ENCODE data around the gene SLX4IP. TPM values are rescaled to one million over a fixed set of nuclear protein-coding genes. Genes with fewer than 3 reads are reported as not detected.

Gene SLX4IP
- total RNA-seq, 2 experiments from 2014 or later, result 1.6 to 1.8 TPM

GRCh38 chr20:10531848-10532247, 96.7 kb downstream of the SLX4IP start:
- Histone ChIP-seq H3K9me3 (ENCODE audit: control insufficient read depth in 1 of 2, insufficient read depth in 1 of 2, low read length in 2 of 2) (no peaks in the 10 kb centered on the region), H3K4me3 (ENCODE audit: low read length) (no peak overlapping the region), H3K27ac (ENCODE audit: low read depth in 1 of 2, low read length in 2 of 2) (no peak overlapping the region), H3K27me3 (ENCODE audit: control insufficient read depth in 1 of 2, insufficient read depth in 2 of 2, low read length in 2 of 2) (no peaks in the 10 kb centered on the region), H3K4me1 (ENCODE audit: insufficient read depth, low read length) (no peaks in the 10 kb centered on the region), H3K36me3 (ENCODE audit: insufficient read depth, low read length) (no peaks in the 10 kb centered on the region)
- H3K27ac Mint-ChIP-seq, result no peak overlapping the region
- DNase-seq (no peak), ATAC-seq (ENCODE audit: poor library complexity) (no peak)
- H3K9me3 Mint-ChIP-seq, result no peaks in the 10 kb centered on the region
- intact Hi-C loops (cut with DNase I, micrococcal nuclease), result no loop called here
- H3K4me1 Mint-ChIP-seq (ENCODE audit: low read depth), result no peaks in the 10 kb centered on the region
- H3K27me3 Mint-ChIP-seq, result no peaks in the 10 kb centered on the region
- H3K36me3 Mint-ChIP-seq (ENCODE audit: low read depth), result no peaks in the 10 kb centered on the region
- TF ChIP-seq CTCF (IDR thresholded peaks at IDR 0.05), result no peak
- CTCF ChIA-PET, result no interaction called here
- H3K4me3 Mint-ChIP-seq, result no peak overlapping the region
- POLR2A ChIA-PET, result no interaction called here

- no peak overlapping the region for H3K27ac ChIP-seq (ENCODE audit: low read depth in 1 of 2, low read length in 2 of 2)
- Mint-ChIP-seq H3K27me3 (no peaks in the 10 kb centered on the region), H3K4me1 (ENCODE audit: low read depth) (no peaks in the 10 kb centered on the region), H3K36me3 (ENCODE audit: low read depth) (no peaks in the 10 kb centered on the region), H3K27ac (no peak overlapping the region), H3K4me3 (no peak overlapping the region), H3K9me3 (no peaks in the 10 kb centered on the region)
- DNase-seq, result no peak
- no peaks in the 10 kb centered on the region for H3K4me1 ChIP-seq (ENCODE audit: insufficient read depth, low read length)
- TF ChIP-seq CTCF (IDR thresholded peaks at IDR 0.05), result no peak
- no peak overlapping the region for H3K4me3 ChIP-seq (ENCODE audit: low read length)
- H3K27me3 ChIP-seq (ENCODE audit: control insufficient read depth in 1 of 2, insufficient read depth in 2 of 2, low read length in 2 of 2), result no peaks in the 10 kb centered on the region
- intact Hi-C loops (cut with DNase I, micrococcal nuclease), result no loop called here
- H3K9me3 ChIP-seq (ENCODE audit: control insufficient read depth in 1 of 2, insufficient read depth in 1 of 2, low read length in 2 of 2), result no peaks in the 10 kb centered on the region
- H3K36me3 ChIP-seq (ENCODE audit: insufficient read depth, low read length), result no peaks in the 10 kb centered on the region
- ChIA-PET CTCF (no interaction called here), POLR2A (no interaction called here)
- no peak for ATAC-seq (ENCODE audit: poor library complexity)
These were observed 97.3 kb downstream of the SLX4IP start for GRCh38 chr20:10532361-10532760.

- H3K27ac ChIP-seq (ENCODE audit: low read depth in 1 of 2, low read length in 2 of 2), result no peak overlapping the region
- Mint-ChIP-seq H3K36me3 (ENCODE audit: low read depth) (no peaks in the 10 kb centered on the region), H3K27ac (no peak overlapping the region), H3K4me1 (ENCODE audit: low read depth) (peaks cover 24% of the 10 kb centered on the region), H3K27me3 (no peaks in the 10 kb centered on the region), H3K9me3 (no peaks in the 10 kb centered on the region), H3K4me3 (no peak overlapping the region)
- no peaks in the 10 kb centered on the region for H3K9me3 ChIP-seq (ENCODE audit: control insufficient read depth in 1 of 2, insufficient read depth in 1 of 2, low read length in 2 of 2)
- H3K27me3 ChIP-seq (ENCODE audit: control insufficient read depth in 1 of 2, insufficient read depth in 2 of 2, low read length in 2 of 2), result no peaks in the 10 kb centered on the region
- DNase-seq (peak in 8 of 14 experiments; percentile 4 to 39 (median 20)), ATAC-seq (ENCODE audit: poor library complexity) (no peak)
- intact Hi-C loops (cut with DNase I, micrococcal nuclease), result loop anchor here (2.0 to 5.0 kb wide), 2 partner anchors 554 to 558 kb away; no protein-coding TSS in a partner anchor
- CTCF ChIA-PET, result interaction anchor here (1.0 kb wide), 1 partner anchor 102 kb away, joined by 5 read pairs; the partner anchor contains the start of genes MKKS and SLX4IP
- no peaks in the 10 kb centered on the region for H3K4me1 ChIP-seq (ENCODE audit: insufficient read depth, low read length)
- no peaks in the 10 kb centered on the region for H3K36me3 ChIP-seq (ENCODE audit: insufficient read depth, low read length)
- TF ChIP-seq CTCF (IDR thresholded peaks at IDR 0.05), result peak; percentile 24
- POLR2A ChIA-PET, result no interaction called here
- H3K4me3 ChIP-seq (ENCODE audit: low read length), result no peak overlapping the region
These were observed 101.4 kb downstream of the SLX4IP start for GRCh38 chr20:10536531-10536930.

Data from CD4-positive, alpha-beta T cell (primary cell).